Measurements from ENCODE around the gene RHEBL1.

Gene RHEBL1

DNA sequence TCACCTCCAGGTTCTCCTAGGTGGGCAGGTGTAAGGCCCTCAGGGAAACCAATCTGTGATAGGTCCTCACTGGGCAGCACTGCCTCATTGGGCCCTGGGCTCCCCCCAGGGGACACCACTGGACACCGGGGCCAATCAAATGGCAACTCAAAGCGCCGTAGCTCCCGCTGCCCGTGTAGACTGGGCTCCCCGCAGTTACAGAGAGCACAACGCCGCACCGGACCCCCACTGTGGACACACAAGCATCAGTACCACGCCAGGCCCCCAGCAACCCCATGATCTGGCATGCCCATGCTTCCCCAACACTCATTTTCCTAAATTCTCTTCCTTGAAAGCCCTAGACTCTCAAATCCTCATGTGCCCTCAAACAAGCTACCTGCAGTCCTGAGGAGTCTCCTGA lies 15.3 kb downstream of the RHEBL1 start:
- DNase-seq (ENCODE audit: low read depth), result no peak

DNA sequence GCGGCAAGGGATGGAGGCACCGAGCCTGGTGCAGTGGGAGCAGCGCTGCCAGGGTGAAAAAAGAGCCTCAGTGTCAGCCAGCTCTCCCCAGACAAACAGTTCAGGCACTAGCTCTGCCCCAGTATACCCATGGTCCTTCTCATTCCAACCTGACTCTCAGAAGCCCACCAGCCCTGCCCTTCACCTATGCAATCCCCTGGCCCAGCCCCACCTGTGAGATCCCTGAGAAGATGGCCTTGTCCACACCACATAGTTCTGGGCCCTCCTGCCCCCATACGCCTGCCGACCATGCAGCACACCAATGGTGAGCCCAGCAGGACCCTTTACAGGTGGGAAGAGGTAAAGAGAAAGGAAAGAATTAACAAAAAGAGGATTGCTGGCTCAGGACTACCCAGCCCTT lies 15.7 kb downstream of the RHEBL1 start:
- DNase-seq (ENCODE audit: low read depth), result no peak

DNA sequence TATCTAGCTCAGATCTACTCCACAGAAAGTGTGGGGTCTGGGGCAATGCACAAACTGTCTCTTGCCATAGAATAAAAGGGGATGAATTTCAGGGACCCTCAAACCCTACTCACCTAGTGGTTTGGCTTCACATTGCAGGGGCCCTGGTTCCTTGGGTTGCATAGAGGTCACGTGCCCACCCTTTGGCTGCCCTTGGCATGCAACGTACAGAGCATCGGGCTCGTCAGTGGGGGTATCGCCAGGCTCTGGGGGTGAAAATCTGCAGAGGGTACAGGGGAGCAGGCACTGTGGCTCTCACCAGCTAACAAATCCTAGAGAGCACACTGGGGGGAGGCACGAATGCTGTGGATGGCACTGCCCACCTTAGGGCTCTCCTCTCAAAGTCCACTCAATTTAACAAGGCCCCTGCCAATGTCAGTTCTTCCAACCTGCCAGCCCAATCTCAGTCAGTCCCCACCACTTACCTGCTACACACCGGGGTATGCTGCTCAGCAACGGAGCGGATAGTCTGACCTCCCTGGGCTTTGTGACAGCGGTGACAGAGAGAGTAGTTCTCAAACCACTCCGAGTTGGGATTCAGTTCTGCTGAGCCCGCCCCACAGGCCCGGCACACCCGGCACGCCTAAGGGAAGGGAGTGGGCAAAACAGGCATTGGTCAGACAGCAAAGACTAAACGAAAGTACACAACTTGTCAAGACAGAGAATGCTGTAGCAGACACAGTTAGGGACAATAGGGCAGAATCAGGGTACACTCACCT lies 17.1 kb downstream of the RHEBL1 start:
- DNase-seq (ENCODE audit: low read depth), result no peak

DNA sequence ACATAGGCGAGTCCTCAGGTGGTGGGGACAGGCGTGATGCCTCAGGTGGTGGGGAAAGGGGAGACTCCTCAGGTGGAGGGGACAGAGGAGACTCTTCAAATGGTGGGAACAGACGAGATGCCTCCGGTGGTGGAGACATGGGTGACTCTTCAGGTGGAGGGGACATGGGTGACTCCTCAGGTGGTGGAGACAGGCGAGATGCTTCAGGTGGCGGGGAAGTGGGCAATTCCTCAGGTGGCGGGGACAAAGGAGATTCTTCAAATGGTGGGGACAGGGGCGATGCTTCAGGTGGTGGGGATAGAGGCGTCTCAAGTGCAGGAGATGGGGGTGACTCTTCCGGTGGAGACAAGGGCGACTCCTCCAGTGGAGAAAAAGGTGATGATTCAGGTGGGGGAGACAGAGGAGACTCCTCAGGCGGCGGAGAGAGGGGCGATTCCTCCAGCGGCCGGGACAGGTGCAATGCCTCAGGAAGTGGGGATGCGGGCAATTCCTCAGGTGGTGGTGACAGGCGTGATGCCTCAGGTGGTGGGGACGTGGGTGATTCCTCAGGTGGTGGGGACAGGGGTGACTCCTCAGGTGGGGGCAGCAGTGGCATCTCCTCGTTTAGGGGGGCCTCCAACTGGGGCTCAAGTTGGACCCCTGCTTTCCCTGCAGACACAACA lies 17.9 kb downstream of the RHEBL1 start:
- no peak for DNase-seq (ENCODE audit: low read depth)

DNA sequence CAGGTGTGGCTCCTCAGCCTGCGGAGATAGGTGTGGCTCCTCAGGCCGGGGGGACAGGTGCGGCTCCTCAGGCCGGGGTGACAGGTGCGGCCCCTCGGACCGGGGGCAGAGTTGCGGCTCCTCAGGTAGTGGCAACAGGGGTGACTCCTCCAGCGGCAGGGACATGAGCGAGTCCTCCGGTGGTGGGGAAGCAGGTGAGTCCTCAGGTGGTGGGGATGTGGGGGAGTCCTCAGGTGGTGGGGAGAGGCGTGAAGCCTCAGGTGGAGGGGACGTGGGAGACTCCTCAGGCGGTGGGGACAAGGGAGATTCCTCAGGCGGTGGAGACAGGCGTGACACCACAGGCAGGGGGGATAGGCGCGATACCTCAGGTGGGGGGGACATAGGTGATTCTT lies 18.4 kb downstream of the RHEBL1 start:
- DNase-seq (ENCODE audit: low read depth), result no peak

DNA sequence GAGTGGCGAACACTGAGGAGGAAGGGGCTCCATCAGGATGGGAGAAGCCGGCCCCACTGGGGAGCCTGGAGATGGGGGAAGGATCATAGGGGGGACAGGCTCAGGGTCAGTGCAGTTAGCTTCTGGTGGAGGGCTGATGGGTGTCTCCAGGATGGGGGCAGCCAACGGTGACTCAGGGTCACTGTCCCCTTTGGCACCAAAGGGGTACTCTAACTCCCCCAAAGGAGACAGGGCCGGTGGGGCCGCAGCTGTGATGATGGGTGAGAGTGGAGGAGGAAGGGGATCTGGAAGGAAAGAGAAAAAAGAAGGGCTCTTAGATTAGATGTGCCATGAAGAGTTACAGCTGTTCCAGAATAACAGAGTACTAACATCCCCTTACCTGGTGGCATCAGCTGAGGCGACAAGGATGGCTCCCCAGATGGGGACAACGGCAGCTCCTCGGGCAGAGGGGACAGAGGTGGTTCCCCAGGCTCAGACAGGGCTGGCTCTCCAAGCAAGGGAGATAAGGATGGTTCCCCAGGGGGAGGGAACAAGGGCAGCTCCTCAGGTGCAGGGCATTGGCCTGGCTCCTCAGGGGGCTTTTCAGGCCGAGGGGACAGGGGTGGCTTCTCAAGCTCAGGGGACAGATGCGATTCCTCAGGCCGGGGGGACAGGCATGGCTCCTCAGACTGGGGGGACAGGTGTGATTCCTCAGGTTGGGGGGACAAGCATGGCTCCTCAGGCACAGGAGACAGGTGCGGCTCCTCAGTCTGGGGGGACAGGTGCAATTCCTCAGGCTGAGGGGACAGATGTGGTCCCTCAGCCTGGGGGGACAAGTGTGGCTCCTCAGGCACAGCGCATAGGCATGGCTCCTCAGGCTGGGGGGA lies 19.0 kb downstream of the RHEBL1 start:
- no peak for DNase-seq (ENCODE audit: low read depth)

DNA sequence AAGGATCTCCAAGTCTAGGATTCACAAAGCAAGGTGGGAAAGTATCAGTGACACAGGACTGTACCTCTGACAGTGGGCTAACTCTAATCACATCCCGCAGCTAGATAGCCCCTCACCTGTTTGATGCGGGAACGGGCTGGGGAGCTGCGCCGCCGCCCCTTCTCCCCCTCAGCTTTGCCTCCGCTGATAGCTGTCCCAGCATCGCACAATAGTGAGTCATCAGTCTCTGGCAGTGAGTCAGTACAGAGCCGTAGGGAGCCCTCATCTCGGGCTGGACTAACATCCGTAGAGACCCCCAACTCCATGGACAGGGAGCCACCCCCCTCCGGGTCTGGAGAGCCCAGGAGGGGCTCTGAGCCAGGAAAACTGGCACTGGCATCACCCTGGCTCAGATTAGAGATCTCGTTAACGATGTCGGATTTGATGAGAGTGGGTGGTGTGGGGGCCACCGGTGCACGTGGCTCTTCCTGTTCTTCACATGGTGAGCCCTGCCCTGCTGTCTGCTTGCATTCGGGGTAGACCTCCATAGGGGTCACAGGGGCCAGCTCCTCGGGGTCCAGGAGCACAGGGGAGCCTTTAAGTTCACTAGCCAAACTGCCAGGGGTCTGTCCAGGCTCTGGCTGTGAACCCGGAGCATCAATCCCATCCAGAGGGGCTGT lies 20.1 kb downstream of the RHEBL1 start:
- no peak for DNase-seq (ENCODE audit: low read depth)

DNA sequence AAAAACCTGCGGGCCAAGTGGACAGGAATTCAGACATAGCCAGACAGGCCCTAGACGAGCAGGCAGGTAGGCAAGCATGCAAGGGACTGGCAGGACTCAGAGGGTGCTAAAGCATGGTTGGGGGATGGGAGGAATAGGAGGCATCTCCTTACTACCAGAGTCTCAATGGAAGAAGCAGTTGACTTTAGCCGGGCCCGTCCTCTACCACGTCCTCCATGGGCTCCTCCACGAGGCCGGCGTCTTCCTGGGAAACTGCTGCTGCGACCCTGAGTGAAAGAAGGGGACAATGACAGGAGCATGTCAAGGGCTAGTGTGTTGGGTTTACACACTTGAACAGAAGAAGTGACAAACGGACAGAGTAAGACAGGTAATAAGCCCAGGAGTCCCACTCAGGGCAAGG lies 20.8 kb downstream of the RHEBL1 start:
- DNase-seq (ENCODE audit: low read depth), result no peak

DNA sequence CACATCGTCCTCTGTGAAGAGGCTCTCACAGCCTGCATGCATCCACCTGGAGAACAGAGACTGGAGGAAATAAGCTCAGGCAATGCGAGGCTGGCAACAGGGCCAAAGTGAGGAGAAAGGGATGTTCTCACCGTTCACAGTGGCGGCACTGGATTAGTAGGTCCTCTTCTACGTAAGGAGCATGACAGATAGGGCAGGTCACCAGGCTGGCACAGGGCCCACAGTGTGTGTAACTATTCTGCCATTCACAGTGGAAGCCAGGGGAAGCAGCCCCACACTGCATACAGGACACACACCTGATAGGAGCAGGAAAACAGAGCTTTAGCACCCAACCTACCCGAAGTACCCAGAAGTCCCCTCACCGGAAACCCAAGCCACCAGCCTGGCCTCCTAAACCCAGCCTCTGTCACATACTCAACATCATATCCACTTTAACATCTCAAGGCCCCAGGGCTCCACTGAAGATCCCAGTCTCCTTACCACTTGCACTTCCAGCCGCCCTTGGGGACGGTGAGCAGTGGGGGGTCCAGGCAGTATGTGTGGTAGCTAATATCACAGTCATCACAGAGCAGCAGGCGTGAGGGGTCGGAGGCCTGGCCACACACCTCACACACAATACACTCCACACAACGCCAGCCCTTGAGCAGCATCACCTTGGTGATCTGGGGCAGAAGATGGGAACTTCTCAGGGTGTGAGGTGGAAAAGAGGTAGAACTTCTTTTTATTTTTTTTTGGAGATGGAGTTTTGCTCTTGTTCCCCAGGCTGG lies 23.5 kb downstream of the RHEBL1 start:
- no peak for DNase-seq (ENCODE audit: low read depth)

DNA sequence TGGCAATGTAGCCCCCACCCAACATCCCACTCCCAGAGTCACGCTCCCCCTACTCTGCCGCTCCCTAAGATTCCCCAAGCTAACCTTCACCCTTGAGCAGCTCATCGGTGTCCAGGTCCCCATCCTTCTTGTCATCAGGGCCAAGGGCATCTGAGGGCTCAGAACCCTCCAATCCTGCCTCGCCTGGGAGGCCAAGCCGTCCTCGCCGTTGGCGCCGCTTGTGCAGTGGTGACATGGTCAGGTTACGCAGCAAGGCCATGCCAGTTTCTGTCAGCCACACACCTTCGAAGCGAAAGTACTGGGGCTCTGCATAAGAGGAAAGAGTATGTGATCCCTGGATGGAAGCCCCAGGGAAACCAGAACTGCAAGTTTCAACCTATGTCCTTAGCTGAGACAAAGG lies 25.1 kb downstream of the RHEBL1 start:
- DNase-seq (ENCODE audit: low read depth), result no peak

DNA sequence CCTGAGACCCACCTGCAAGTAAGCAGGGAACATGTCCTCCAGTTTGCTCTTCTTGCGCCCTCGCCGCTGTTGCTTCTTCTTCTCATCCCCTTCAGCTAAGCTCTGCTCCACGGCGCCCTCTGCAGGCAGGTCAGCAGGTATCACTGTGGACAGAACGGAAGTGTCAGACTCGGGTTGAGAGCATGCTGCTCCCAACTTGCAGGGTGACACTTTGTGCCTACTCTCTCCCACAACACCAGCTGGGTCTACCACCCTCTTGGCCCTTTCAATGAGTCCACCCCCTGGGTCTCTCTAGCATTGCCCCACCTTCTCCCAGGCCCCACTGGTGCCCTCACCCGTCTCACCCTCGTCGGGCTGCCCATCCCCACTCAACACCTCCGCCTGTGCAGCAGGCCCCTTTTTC lies 25.9 kb downstream of the RHEBL1 start:
- DNase-seq (ENCODE audit: low read depth), result peak; percentile 66

DNA sequence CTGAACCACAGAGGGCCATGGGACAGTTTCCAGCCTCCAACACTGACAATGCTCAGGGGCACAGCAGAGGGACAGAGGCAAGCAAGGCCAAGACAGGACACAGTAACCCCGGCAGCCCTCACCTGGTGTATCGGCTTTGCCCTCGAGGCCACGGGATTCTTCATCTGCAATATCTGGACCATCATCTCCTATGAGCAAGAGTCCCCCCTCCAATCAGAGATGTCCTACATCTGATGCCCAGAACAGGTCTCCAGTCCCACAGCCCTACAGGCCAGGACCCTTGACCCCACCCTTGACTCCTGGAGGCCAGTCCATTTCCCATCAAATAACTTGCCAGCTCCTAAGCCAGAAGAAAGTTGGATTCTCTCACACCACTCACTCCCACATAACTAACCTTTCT lies 26.5 kb downstream of the RHEBL1 start:
- no peak for DNase-seq (ENCODE audit: low read depth)

DNA sequence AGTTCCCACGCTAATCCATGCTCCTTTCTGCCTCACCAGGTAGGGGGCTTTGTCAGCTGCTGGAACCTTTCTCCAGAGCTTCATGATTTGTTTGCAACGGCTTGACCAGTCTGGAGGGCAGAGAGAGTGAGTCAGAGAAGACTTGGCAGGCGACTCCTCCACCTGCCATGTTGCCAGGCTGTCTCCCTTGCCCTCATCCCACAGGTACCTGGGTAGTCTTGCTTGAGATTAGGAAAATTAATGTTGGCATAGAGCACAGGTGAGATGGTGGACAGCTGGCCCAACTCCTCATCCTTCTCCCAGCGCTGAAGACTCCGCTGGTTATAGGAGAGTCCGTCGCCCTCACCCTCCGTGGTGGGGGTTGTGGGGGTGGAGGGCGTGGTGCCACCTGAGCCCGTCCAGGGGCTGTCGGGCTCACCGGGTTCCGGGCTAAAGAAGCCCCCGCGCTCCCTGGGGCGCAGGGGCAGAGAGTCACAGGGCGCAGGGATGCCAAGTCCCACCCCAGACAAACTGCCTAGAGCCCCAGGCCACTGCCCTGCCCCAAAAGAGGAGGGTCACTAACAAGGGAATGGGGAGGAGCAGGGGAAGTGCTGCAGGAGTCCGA lies 27.8 kb downstream of the RHEBL1 start:
- DNase-seq (ENCODE audit: low read depth), result no peak

DNA sequence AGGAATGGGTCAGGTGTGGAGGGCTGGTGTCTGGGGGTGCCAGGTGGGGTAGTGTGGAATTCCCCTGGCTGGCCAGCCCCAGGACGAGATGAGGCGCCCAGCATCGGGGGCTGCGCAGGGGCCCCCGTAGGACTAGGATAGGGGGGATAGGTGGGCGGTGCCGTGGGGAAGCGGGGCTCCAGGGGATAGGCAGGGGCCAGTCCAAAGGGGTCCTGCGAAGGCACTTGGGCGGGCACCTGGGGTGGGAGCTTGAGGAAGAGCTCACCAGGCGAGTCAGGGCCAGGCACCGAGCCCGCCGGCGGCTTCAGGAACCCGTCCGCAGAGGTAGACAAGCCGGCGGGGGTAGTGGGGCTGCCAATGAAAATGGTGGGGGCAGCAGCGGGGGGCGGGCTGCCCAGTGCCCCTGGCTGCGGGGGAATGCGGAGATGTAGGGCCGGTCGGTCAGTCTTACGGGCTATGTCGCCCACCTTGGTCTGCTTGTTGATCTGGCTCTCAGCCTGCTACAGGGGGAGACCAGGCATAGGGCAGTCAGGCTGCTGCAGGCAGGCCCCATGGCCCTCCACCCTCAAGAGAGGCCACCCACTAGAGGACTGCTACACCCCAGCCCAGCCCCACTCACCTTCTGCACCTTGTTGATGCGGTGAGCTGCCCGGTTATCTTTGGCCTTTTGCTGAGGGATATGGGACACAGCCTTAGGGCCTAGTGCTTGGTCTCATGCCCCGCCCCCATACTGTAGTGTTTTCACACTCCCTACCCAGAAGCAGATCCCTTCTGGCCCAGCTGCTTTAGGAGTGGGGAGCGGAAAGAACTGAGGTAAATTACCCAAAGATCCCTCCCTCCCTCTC lies 28.5 kb downstream of the RHEBL1 start:
- DNase-seq (ENCODE audit: low read depth), result no peak

DNA sequence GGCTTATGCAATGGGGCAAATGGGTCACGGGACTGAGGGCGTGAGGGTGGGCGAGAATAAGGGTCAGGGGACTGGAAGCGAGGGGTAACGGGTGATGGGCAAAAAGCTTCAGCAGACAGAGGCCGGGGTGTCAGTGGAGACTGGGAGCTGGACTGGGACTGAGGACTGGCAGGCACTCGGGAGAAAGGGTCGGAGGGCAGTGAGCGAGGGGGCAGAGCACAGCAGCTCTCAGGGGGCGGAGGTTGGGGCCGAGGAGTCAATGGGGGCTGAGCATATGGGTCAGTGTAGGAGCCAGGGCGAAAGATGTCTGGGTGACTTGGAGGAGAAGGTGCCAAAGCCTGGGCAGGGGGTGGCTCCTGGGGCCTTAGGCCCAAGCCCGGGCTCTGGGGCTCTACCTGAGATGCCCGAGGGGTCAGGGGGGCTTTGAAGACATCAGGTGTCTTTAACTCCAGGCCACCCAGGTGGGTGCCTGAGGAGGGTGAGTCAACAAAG lies 29.4 kb downstream of the RHEBL1 start:
- DNase-seq (ENCODE audit: low read depth), result no peak

DNA sequence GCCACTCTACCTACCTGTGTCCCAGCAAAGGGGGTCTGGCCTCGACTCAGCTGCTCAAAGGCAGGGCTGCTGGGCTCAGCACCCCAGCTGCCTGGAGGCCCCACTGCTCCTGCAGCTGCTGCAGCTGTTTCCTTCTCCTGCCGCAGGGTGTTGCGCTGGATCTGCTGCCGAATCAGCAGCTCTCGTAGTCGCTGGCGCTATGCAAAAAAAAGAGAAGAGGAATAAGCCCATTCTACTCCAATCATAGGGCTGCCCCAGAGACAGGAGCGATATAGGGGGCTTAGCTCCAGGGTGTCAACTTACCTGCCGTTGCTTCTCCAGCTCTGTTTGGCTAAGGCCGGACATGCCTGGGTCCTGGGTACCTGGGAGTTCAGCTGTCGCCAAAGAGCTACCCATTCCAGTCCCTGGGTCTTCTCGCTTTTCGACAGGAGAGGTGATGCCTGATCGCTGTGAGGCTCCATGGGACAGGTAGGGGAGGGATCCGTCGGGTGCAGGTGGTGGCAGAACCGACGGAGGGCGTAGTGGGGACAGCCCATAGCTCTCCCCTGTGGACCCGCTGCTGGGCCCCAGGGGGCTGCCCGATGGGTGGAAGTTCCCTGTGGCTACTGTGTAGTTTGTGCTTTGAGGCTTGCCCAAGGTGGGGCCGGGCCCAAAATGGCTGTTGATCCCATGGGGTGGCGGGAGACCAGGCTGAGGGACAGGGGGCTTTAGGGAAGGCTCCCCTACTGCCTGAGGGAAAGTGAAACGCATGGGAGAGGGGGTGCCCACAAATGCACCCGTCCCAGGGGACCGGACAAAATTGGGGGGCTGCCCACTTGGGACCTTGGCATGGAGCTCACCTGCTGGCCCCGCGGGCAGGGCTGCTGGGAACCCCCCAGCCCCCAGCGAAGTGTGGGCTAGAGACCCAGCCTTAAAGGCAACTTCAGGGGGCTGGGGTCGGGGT lies 30.1 kb downstream of the RHEBL1 start:
- no peak for DNase-seq (ENCODE audit: low read depth)

DNA sequence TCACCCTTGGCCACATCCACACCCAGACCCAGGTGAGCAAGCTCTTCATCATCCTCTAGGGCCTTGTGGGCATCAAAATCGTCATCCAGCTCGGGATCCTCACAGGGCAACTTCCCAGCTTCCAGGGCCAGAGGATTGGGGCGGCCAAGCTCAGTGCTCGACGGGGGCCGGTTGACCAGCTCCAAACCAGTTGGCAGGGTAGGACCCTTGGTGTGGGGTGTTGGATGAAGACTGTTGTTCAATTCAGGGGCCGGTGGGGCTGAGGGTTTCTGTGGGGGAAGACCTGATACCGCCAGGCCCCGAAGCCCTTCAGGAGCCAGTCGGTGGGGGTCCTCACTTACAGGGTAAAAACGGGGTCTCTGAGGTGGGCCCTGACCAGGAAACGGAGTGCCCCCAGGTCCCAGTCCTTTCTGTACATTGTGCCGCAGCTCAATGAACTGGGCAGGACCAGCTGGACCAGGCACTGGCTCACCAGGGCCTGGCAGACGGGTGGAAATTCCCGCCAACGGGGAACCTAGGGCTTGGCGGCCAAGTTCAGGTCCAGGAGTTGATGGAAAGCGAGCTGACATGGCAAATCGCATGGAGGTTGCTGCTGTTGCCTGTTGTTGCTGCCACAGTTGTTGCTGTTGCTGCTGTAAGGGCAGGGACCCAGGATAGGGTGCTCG lies 31.4 kb downstream of the RHEBL1 start:
- DNase-seq (ENCODE audit: low read depth), result no peak

DNA sequence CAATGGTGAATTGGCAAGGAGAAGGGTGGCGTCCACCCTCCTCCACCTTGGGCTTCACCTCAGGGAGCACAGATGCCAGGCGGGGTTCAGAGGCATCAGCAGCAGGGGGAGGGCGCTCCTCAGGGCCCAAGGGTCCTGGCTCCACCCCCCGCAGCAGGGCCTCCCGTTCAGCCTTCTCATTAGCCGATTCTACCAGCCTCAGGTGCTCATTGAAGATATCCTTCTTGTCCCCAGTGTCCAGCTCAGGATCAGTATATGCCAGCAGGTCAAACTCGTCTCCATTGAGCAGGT lies 31.9 kb downstream of the RHEBL1 start:
- no peak for DNase-seq (ENCODE audit: low read depth)
